Measurements from ENCODE around the gene RANBP1.
"Not testable (repeated sequence)": the region's sequence is repeated elsewhere in the genome, so short reads cannot be mapped to it uniquely, and the experiment has no call there.

The RANBP1 gene

GRCh38 chr22:20155330-20156041, 39.6 kb downstream of the RANBP1 start:
- DNase-seq: no peak

DNA sequence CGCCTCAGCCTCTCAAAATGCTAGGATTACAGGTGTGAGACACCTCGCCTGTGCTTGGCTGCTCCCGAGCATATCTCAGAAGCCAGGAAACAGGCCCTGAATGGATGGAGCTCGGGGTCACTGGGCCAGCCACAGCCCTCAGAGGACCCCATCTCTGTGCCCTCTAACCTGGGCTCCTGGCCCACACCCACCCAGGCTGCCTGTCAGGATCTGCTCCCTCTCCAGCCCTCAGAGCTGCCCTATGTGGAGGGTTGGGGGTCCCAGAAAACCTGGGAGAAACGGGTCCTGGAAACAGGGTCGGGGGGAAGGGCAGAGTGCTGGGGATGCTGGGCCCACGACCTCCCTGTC, 40.1 kb downstream of the RANBP1 start:
- DNase-seq: no peak

DNA sequence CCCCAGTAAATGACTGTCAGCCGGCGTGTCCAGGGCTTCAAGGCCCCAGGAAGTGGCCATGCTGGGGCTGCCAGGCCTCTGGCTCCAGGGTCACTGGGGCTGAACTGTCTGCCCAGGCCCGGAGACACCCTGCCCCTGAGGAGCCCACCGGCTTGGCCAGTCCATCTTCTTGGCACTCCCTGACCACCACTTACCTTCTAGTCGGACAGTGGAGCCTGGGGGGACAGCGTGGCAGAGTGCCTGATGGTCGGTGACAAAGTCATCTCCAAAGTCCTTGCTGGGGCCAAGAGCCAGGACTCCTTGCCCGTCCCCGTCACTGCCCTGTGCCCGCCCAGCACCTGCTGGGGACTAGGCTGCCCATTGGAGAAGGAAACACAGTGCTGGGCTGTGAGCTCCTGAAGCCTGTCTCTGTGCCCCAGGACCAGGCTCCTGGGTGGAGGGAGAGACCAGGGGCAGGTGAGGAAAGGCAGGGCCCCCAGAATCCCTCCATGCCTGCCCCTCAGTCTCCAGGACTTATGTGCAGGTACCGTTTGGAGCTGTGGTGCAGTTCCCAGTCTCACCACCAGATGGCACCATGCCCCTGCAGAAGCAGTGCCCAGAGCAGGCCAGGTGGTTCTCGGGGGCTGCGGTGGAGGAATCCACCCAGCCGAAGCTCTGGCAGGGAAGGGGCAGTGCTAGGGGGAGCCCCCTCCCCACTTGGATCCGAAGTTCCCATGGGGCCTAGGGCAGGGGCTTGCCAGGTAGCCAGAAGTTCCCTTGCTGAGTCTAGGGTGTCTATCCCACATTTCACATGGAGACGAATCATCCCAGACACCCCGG, 40.9 kb downstream of the RANBP1 start:
- DNase-seq: peak; percentile 58

GRCh38 chr22:20157430-20158183, 41.7 kb downstream of the RANBP1 start:
- no peak for DNase-seq

DNA sequence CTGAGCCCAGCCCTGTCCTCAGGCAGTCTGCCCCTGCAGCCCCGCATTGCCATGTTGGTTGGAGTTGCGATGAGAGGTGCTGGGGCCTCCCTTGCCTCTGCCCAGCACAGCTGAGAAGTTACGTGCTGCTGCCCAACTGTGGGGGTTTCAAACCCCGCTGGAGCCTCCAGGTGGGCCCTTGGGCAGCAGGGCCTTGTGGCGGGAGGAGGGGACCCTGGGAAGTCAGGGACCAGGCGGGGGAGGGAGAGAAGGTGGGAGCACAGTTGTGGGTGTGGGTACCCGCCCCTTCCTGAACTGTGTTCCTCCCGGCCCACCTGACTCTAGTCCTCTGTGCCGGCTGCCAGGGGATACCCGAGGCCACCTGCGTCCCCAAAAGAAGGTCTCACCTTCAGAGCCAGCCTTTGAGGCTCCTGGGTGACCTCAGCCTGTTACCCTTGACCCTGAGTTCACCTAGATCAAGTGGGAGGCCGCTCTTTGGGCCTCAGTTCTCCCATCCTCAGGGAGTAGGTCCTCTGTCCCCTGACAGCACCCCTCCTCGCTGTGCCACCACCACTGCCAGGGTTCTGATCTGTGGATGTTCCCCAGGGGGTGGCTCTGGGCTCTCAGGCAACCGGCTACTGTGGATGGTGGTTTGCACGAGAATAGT, 42.6 kb downstream of the RANBP1 start:
- no peak for DNase-seq

DNA sequence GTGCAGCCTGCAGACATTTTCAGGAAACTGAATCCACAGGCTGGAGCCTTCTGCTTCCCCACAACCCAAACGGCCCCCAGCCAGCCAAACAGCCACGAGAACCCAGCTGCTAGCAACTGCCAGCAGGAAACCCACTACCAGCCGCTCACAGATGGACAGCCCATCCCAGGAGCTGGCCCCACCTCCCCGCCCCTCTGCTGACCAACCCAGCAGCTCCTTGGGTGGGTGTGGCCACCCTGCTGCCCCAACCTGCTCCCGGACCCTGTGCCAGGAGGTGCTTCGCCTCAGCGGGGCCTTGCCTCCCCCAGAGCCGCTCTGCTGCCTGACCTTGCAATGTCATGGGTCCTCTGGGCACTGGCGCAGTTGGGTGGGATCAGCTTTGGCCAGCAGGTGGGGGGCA, 43.2 kb downstream of the RANBP1 start:
- no peak for DNase-seq

- DNase-seq: not testable (repeated sequence)
Observed at GRCh38 chr22:20159531-20159930, 43.6 kb downstream of the RANBP1 start.

DNA sequence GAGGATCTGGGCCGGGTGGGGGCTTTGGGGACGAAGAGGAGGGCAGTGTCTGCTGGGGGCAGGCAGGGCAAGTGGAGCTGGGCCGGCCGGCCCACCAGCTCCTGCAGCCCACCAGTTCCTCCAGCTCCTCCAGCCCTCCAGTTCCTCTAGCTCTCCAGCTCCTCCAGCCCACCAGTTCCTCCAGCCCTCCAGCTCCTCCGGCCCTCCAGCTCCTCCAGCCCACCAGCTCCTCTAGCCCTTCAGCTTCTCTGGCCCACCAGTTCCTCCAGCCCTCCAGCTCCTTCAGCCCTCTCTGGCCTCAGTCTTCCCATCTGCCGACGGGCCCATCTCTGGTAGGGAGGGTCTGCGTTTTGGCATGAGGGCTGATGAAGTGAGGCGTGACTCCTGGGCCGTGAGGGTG, 44.1 kb downstream of the RANBP1 start:
- DNase-seq: no peak

GRCh38 chr22:20164863-20165262, 49.0 kb downstream of the RANBP1 start:
- no peak for DNase-seq

- no peak for DNase-seq
Observed at GRCh38 chr22:20165421-20165820, 49.5 kb downstream of the RANBP1 start.

GRCh38 chr22:20165913-20166312, 50.0 kb downstream of the RANBP1 start:
- DNase-seq: no peak

DNA sequence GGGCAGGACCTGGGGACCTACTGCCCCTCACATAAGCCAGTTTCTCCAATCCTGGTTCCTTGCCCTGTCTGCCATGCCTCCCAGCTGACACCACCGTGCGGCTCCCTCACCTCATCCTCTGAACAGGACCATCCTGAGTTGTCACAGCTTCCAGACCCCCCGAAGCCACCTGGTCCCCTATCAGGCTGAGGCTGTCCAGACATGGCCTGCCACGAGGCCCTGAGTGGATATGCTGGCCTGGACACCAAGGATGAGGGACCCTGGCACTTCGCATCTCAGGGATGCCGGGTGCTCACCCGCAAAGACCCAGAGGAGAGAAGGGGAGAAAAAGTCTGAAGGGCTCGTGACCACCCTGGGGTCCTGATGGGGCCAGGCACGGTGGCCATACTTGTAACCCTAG, 50.8 kb downstream of the RANBP1 start:
- no peak for DNase-seq

DNA sequence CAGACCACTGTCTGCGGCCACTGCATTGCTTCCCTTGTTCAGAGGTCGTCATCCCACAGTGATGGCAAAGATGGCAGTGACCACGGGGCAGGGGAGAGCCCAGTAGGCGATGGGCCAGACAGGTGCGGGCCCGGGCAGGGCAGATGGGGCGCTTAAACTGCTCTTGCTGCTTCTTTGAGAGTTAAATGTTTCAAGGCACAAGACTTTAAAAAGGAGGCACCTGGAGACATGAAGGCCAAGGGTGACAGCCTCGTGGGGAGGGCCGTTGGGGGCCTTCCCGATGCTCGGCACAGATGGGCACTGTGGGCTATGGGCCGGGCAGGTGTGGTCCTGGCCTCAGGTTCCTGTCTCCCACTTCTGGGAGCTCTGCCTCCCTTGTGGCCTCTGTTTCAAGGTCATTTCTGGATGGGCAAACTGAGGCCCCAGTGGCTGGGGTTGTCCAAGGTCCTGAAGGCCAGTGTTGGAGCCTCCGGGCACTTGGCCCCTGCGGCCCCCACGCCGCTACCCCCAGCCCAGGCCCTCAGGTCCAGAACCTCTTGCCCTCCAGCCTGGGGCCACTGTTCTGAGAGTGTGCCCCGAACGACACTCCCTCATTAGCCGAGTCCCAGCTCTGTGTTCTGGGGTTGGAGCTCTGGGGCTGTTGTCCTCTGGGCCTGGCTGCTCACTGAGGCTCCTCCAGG, 51.9 kb downstream of the RANBP1 start:
- DNase-seq: no peak

- no peak for DNase-seq
Observed at GRCh38 chr22:20169253-20169822, 53.4 kb downstream of the RANBP1 start.

GRCh38 chr22:20170170-20170569, 54.3 kb downstream of the RANBP1 start:
- DNase-seq: no peak

DNA sequence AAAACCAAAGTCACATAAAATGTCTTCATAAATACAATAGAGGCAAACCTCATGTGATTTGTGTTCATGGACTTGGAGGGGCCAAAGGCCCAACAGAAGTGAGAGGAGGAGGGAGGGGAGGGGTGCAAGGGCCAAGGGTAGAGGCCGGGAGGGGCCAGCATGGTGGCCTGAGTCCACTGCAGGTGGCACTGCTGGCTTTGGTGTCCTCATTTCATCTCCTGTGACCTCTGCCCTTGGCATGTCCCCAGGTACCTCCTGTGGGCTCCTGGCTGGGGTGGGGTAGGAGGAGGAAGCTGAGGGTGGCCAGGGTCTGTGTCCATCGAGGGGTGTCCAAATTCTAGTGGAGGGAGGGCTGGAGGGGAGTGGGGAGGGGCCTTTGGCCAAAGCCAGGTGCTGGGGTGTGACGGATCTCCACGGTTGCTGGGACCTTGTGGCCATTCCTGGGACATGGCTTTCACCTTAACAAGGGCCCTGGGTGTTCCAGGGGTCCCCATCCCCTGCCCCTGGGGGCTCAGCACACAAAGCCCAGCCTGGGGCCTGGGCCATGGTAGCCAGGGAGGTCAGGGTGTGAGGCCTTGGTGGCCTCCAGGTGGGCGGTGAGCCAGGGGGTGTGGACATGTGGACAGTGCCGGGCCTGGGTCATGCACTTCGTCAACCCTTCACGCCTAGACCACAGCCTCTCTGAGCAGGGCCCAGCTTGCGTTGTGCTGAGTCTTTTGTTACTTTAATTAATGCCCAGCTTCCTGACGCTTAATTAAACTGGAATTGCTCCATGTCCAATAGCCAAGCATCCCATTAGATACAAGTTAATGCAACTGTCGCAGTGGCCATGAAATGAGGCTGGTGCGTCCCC, 55.6 kb downstream of the RANBP1 start:
- DNase-seq: no peak

DNA sequence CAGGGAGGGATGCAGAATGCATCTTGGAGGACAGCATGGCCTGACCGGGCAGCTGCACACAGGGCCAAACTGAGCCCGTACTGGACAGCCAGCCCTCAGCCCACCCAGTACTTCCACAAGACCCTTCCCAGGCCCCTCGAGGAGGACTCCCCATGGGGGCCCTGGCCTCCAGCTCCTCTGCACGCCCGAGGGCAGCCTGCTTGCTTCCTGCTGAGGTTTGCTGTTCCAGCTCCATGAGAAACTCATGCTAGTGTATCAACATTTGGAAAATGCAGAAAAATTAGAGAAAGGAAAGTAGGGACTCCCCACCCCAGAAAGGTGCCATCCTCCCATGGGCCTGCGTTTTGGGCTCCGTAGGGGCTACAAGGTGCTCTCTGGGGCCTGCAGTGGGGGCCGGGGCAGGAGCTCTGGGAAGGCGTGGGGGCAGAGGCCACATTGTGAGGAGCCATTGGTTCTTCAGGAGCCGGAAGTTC, 56.3 kb downstream of the RANBP1 start:
- DNase-seq: no peak

DNA sequence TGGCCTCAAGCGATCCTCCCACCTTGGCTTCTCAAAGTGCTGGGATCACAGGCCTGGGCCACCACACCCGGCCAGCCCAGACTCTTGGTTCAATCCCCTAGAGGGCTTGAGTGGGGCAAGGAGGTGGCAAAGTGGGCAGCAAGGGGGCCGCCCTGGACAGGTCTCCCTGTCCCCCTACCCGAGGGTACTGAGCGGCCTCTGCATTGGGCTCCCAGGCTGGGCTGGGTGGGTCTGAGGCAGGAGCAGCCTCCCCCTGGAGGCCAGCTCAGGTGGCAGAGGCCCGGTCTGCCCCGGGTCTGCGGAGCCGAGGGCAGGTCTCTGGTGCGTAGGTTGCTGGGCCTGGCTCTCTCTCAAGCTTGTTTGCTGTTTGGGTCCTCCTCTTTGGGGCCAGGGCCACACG, 57.3 kb downstream of the RANBP1 start:
- DNase-seq: no peak

DNA sequence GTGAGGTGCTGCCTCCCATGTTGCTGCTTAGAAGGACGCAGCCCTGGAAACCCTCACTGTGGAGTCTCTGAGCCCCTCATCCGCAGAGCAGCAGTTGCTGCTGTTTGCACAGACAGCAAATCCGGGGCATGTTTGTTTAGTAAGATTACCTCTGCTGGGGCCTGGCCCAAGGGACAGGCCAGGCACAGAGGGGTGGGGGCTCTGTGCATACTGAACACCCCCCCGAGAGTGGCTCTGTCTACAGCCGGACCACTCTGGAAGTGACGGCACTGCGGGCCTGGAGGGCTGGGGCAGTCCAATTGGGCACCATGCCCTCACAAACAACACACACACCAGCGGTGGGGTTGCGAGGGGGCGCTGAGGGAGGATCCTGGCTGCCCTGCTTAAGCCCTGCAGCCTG, 57.9 kb downstream of the RANBP1 start:
- DNase-seq: no peak

GRCh38 chr22:20174785-20175596, 59.1 kb downstream of the RANBP1 start:
- DNase-seq: no peak

- peak; percentile 67 for DNase-seq
Observed at GRCh38 chr22:20175597-20175900, 59.6 kb downstream of the RANBP1 start.
